ENCODE results near the gene WDR33.

- TF ChIP-seq, protein P1, sequence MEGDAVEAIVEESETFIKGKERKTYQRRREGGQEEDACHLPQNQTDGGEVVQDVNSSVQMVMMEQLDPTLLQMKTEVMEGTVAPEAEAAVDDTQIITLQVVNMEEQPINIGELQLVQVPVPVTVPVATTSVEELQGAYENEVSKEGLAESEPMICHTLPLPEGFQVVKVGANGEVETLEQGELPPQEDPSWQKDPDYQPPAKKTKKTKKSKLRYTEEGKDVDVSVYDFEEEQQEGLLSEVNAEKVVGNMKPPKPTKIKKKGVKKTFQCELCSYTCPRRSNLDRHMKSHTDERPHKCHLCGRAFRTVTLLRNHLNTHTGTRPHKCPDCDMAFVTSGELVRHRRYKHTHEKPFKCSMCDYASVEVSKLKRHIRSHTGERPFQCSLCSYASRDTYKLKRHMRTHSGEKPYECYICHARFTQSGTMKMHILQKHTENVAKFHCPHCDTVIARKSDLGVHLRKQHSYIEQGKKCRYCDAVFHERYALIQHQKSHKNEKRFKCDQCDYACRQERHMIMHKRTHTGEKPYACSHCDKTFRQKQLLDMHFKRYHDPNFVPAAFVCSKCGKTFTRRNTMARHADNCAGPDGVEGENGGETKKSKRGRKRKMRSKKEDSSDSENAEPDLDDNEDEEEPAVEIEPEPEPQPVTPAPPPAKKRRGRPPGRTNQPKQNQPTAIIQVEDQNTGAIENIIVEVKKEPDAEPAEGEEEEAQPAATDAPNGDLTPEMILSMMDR (IDR thresholded peaks at IDR 0.05), result no peak
- no peak for TF ChIP-seq POLR2A (IDR thresholded peaks at IDR 0.05)
Observed at GRCh38 chr2:127690696-127691095, 120.3 kb downstream of the WDR33 start.
